VCaP (cell line): ENCODE measurements around the gene CRYBG2.

ENCODE experiments used
- H3K27ac ChIP-seq: fragments of 450-650 bp; 2 replicates; pipeline ENCODE4 v1.5.1; 2017
- CTCF ChIP-seq: fragments of 450-650 bp; conservative IDR thresholded peaks from 2 replicates; pipeline ENCODE4 v1.5.1; 2017; ENCODE audit warnings: mild to moderate bottlenecking, moderate library complexity

CRYBG2 gene

DNA sequence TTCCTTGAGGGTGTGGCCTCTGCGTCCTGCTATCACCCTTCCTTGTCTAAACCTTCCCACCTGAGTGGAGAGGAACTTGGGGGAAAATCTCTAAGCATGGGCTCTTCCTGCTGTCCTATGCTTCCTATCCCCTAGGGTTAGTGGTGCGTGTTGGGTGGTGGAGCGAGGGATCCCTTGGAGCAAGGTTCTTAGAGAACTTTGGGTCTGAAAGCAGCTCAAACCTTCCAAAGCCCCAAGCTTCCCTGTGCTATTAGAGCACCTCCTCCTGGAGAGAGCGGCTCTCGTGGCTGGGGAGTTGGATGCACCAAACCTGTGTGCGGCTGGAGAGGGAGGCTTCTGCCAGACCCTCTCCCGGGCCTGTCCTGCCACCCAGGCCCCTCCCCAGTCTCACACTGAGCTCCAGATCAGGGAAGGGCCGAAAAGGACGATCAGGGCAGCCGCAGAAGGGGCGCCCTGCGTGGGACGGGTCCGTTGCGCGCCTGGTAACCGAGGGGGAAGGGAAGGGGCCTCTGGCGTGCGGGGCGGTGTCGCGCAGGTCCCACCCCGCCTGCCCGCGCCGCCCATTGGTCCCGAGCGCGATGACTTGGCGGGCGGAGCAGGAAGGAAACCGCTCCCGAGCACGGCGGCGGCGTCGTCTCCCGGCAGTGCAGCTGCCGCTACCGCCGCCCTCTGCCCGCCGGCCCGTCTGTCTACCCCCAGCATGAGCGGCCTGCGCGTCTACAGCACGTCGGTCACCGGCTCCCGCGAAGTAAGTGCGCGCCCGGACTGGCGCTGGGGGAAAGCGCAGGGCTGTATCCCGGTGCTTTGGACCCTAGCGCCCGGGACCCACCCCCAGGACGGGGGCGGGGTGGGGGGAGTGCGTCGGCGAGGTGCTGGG lies 74.2 kb downstream of the CRYBG2 start, which contains the start of gene SH3BGRL3:
Gene SH3BGRL3, plus strand, starts transcription at position 631 of the 877 bp plus-strand sequence. Its CDS starts 70 bp downstream, at position 701.
- peak; percentile 74 for TF ChIP-seq CTCF
- peak within 1 kb of the TSS; percentile 77 for H3K27ac ChIP-seq

- no peak for TF ChIP-seq CTCF
- peak overlapping the region; percentile 77 for H3K27ac ChIP-seq
Observed at GRCh38 chr1:26278724-26279455, 75.0 kb downstream of the CRYBG2 start.

DNA sequence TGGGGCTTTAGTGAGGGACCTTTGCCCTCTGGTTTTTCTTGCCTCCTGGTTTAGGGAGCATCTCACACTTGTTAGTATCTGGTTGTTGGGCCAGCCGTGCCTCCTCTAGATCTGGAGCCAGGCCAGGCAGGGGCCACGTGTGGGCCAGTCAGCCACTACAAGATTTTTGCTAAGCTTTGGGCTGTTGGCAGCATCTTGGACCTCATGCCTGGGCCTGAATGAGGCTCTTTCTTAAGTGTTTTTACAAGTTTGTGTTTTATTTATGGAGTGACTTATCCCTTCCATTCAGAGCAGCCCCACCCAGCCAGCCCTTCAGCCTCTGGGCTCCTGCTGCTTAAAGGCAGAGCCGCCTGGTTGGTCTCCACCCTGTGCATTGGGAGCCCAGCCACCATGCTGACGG lies 75.6 kb downstream of the CRYBG2 start:
- no peak for TF ChIP-seq CTCF
- H3K27ac ChIP-seq: peak overlapping the region; percentile 77; the same call in 1 of the 2 replicates

- peak overlapping the region; percentile 77 for H3K27ac ChIP-seq
- TF ChIP-seq CTCF: no peak
Observed at GRCh38 chr1:26277719-26278118, 76.2 kb downstream of the CRYBG2 start.

DNA sequence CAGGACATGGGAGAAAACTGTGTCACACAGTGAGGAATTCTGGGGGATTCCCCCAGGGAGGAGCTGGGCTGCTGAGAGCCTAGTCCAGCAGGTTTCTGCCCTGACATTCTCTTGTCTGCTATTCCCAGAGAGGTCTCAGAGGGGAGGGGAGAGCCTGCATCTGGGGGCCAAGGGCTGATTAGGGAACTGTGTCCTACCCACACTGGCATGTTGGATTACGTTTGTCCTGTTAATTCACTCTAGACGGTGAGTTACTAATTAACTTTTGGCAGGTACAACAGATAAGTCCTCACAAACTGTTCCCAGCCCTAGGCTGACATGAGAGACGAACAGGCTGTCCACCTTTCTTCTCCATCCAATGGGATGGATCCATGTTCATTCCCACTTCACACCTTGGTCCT lies 76.7 kb downstream of the CRYBG2 start:
- no peak for TF ChIP-seq CTCF
- H3K27ac ChIP-seq: peak overlapping the region; percentile 77

GRCh38 chr1:26276432-26276838 lies 77.5 kb downstream of the CRYBG2 start:
- peak overlapping the region; percentile 77 for H3K27ac ChIP-seq
- no peak for TF ChIP-seq CTCF
